ENCODE data around the gene GPRIN3.
"Not testable (repeated sequence)": the region's sequence is repeated elsewhere in the genome, so short reads cannot be mapped to it uniquely, and the experiment has no call there.

GPRIN3 gene

DNA sequence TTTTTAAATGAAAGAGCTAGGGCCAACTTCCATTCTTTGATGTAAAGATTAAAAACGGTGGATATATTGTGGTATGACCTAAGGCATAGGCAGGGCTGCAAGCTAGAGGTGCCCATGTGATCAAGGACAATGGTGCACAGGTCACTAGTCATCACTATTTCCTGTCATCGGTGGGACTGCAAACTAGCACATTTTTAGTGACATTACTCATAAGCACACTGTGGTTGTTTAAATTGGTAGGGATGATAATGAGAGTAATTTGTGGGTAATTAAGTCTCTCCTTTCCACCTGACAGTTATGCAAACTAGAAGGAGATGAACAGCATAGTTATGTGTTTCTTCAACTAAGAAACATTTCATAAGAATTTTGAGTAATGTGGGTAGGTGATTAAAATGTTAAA lies 85.4 kb downstream of the GPRIN3 start:
- in situ Hi-C loops (cut with MboI; ENCODE audit: low sequenced_read_pairs): no loop called here

- in situ Hi-C loops (cut with MboI; ENCODE audit: low sequenced_read_pairs): no loop called here
Measured at GRCh38 chr4:89221167-89221867, 86.3 kb downstream of the GPRIN3 start.

DNA sequence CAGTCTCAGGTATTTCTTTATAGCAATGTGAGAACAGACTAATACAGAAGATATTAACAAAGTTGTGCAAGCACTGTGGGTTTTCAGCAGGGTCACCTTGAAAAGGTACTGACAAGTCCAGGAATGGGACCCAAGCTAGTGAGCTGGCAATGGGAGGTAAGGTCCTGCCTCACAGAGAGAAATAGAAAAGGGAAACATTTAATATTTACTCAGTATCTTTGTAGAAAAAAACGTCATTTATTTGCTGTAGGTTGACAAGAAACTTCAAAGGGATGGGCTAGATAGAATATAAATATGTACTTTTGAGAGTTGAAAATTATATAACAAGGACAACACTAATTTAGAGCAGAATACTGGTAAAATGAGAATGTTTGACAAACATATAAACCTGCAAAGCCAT lies 89.0 kb downstream of the GPRIN3 start:
- in situ Hi-C loops (cut with MboI; ENCODE audit: low sequenced_read_pairs): no loop called here

DNA sequence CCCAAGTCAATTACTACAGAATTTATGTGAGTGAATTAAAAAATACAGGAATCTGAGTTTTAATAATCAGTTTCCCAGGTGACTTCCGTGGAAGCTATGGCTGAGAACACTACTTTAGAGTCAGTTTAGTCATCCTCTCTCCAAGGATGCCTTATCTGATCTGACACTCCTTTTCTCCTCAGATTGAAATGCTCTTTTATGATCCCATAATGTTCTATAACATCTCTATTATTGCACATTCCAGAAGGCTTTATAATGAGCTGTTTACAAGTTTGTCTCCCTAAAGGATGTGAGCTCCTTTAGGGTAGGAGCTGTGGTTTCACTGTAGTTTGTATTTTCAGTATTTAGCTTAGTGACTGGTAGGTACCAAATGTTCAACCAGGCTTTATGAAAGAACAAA lies 90.0 kb downstream of the GPRIN3 start:
- in situ Hi-C loops (cut with MboI; ENCODE audit: low sequenced_read_pairs): no loop called here

DNA sequence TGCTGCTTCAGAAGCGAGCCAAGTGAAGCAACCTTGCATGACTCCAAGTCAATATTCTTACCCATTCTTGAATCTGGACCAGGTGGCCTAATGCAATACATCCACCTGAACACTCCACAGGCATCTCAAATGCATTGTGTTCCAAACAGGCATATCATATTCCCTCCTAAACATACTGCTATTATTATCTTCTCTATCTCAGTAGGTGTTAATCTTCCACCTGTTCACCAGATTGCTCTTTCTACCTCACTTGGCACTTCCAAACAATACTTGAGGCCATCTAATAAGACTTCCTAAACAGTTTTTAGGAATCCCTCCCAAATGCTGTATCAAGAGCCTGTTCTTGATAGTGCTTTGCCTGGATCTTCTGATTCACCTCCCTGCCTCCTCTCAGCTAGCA lies 90.7 kb downstream of the GPRIN3 start:
- in situ Hi-C loops (cut with MboI; ENCODE audit: low sequenced_read_pairs): no loop called here

DNA sequence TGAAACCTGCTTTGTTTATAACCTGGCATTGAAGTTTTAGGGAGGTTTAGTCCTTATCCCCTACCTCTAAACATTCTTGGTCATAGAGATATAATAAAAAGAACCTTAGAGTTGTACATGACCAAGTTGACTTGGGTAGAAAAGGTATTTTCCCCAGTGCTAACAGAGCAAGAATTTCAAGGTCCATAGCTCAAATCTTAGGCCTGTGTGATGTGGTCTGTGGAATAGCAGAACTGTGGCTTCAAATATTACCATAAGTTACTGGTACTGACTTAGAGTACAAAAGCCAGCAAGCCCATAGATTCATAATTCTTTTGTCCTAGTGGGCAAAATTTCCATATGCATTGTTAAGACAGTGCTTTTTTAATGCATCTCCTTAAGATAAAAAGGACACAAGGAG lies 91.2 kb downstream of the GPRIN3 start:
- in situ Hi-C loops (cut with MboI; ENCODE audit: low sequenced_read_pairs): no loop called here

GRCh38 chr4:89215736-89216135 lies 91.9 kb downstream of the GPRIN3 start:
- in situ Hi-C loops (cut with MboI; ENCODE audit: low sequenced_read_pairs): no loop called here

GRCh38 chr4:89214308-89214707 lies 93.3 kb downstream of the GPRIN3 start:
- in situ Hi-C loops (cut with MboI; ENCODE audit: low sequenced_read_pairs): no loop called here

DNA sequence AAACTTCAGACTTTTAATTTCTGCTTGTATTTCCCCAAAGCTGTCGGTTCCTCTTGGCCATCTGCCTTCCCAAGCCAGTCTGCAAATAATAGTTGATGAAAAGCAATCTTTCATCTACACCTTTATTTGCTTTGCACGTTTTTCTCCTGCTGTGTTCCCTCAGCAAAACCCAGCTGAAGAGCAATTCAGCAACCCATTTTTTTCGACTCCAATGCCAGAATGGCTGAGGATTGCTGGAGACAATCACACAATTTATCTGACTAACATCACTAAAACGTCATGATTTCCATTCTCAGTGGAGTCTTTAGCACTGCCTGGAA lies 94.3 kb downstream of the GPRIN3 start:
- in situ Hi-C loops (cut with MboI; ENCODE audit: low sequenced_read_pairs): no loop called here

DNA sequence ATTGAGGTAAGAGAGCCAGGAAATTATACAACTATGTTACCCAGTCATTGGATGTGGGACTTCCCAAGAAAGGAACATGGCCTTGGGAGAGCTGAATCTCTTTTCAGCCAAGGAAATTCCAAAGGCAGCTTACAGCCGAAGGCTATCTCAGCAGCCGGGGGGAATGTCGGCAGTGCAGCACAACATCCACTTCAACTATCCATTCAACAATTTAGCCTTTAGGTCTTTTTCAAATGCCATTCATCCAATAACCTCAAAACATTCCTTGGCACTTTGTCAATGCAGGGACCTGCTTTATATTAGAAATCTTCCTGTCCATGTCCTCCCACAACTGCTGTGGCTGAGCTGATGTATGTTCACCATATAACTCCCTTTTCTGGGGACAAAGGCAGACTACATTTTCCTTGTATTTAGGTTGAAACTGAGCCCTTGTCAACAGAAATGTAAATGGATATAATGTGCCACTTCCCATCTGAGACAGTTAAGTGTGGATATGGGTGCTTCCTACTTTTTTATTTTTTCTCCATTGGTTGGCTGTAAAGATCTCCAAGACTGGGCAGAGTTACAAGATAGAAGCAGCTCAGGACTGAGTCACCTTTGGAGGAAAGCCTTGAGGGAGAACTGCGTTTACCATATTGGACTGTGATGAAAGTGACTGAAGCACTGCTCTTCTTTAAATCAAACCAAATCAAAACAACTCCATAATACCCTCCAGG lies 94.8 kb downstream of the GPRIN3 start:
- in situ Hi-C loops (cut with MboI; ENCODE audit: low sequenced_read_pairs): no loop called here

DNA sequence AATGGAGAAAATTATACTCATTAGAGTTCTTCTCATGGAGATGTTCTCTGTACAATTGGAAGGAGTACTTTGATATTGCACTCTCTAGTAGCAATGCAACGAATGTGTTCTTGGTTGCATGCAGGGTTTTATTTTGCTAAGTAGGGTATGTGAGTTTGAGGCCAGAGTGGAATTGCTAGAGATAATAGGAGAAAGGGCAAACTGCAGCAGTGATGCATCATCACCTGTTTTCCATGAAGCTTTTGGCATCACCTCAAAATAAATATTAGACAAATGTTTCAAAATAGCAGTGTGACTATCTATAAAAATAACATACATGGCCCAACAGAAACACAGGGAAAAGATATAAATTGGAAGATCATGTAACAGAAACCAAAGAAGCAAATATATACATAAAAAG lies 103.0 kb downstream of the GPRIN3 start:
- in situ Hi-C loops (cut with MboI; ENCODE audit: low sequenced_read_pairs): no loop called here

GRCh38 chr4:89203902-89204301 lies 103.7 kb downstream of the GPRIN3 start:
- in situ Hi-C loops (cut with MboI; ENCODE audit: low sequenced_read_pairs): no loop called here

DNA sequence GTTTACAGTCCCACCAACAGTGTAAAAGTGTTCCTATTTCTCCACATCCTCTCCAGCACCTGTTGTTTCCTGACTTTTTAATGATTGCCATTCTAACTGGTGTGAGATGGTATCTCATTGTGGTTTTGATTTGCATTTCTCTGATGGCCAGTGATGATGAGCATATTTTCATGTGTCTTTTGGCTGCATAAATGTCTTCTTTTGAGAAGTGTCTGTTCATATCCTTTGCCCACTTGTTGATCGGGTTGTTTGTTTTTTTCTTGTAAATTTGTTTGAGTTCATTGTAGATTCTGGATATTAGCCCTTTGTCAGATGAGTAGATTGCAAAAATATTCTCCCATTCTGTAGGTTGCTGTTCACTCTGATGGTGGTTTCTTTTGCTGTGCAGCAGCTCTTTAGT lies 108.2 kb downstream of the GPRIN3 start:
- in situ Hi-C loops (cut with MboI; ENCODE audit: low sequenced_read_pairs): not testable (repeated sequence)

DNA sequence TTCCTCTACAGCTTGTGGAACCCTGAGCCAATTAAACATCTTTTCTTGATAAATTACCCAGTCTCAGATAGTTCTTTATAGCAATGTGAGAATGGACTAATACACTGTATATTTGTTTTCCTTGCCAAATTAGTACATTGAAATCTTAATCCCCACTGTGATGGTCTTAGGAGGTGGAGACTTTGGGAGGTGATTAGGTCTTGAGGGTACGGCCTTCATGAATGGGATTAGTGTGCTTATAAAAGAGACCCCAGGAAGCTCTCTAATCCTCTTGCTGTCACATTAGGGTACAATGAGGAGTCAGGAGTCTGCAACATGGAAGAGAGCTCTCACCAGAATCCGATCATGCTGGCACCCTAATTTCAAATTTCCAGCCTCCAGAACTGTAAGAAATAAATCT lies 109.7 kb downstream of the GPRIN3 start:
- in situ Hi-C loops (cut with MboI; ENCODE audit: low sequenced_read_pairs): no loop called here

DNA sequence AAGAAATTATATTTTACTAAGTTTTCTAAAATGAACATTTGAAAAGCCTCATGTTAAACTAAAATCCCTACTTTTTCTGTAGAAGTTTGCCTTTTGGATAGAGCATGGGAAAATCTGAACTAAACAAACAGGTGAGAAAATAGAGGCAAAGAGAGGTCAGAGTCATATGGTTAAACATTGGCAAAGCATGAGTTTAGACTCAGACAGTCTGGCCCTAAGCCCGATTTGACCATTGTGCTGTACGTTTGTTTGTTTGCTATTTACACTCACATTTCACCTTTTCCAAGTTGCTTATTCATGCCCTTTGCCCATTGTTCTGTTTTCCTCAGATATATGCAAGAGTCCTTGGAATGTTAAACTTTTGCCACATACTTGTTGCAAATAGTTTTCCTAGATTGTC lies 110.9 kb downstream of the GPRIN3 start:
- in situ Hi-C loops (cut with MboI; ENCODE audit: low sequenced_read_pairs): no loop called here

GRCh38 chr4:89196056-89196674 lies 111.4 kb downstream of the GPRIN3 start:
- in situ Hi-C loops (cut with MboI; ENCODE audit: low sequenced_read_pairs): no loop called here

GRCh38 chr4:89193843-89194242 lies 113.8 kb downstream of the GPRIN3 start:
- in situ Hi-C loops (cut with MboI; ENCODE audit: low sequenced_read_pairs): no loop called here

Data from HL-60/S4 treated with phorbol 12-myristate 13-acetate at 8.2 ng/mL for 4 days and 3 days (cell line).